ENCODE data around the gene SH2B3. TPM values are rescaled to one million over a fixed set of nuclear protein-coding genes. Genes with fewer than 3 reads are reported as not detected.
A peak's percentile ranks its signal among the peaks of the same experiment; 100 is the strongest.

Gene SH2B3
- total RNA-seq, 1 experiment from 2014 or later = 39.6 TPM

- no peak for DNase-seq (ENCODE audit: low read depth, low spot score)
- in situ Hi-C loops (cut with HindIII; ENCODE audit: low pct_unique_long_range_greater_than_20kb, low sequenced_read_pairs) (no loop called here), intact Hi-C loops (cut with micrococcal nuclease; ENCODE audit: unreplicated experiment) (no loop called here)
- TF ChIP-seq SIN3A (IDR thresholded peaks at IDR 0.05; ENCODE audit: borderline replicate concordance, insufficient read depth, low read depth, low read length) = no peak
- TF ChIP-seq TCF7L2 (IDR thresholded peaks at IDR 0.05; ENCODE audit: low read depth, low read length) = no peak
- no peak for TF ChIP-seq CTCF (IDR thresholded peaks at IDR 0.05)
- no peak for TF ChIP-seq REST (IDR thresholded peaks at IDR 0.05; ENCODE audit: insufficient read depth in 1 of 2, low read depth in 2 of 2, low read length in 1 of 2)
- TF ChIP-seq POLR2AphosphoS5 (IDR thresholded peaks at IDR 0.05; ENCODE audit: low read depth, low read length) = no peak
- no peaks in the 10 kb centered on the region for H3K9me3 ChIP-seq (ENCODE audit: control insufficient read depth, insufficient read depth, low read depth, low read length)
- no peak overlapping the region for H3K4me3 ChIP-seq (ENCODE audit: low read depth in 2 of 2, low read length in 2 of 2)
- H3K27me3 ChIP-seq (ENCODE audit: control insufficient read depth, insufficient read depth, low read length) = no peaks in the 10 kb centered on the region
- H3K27ac ChIP-seq (ENCODE audit: low read length) = peak overlapping the region; percentile 41
- CTCF ChIA-PET = interaction anchor here (0.5 kb wide), 1 partner anchor 105 kb away, joined by 8 read pairs; no protein-coding TSS in a partner anchor
- BruUV-seq (replicated peaks) = no TSS peak
- ATAC-seq = no peak
- POLR2A ChIA-PET = no interaction called here
- no peaks in the 10 kb centered on the region for H3K36me3 ChIP-seq (ENCODE audit: control insufficient read depth, insufficient read depth, low read length)
- H3K4me1 ChIP-seq (ENCODE audit: control insufficient read depth, insufficient read depth, low read length) = peaks cover 36% of the 10 kb centered on the region
Measured at GRCh38 chr12:111424189-111424792, 18.6 kb downstream of the SH2B3 start.

GRCh38 chr12:111424793-111425251, 19.1 kb downstream of the SH2B3 start:
- H3K27ac ChIP-seq (ENCODE audit: low read length) = peak overlapping the region; percentile 72; the same call in 1 of the 2 replicates
- CTCF ChIA-PET = interaction anchor here (0.5 to 0.6 kb wide), 2 partner anchors 106 to 112 kb away, joined by 4 to 8 read pairs; no protein-coding TSS in a partner anchor
- H3K4me1 ChIP-seq (ENCODE audit: control insufficient read depth, insufficient read depth, low read length) = peaks cover 42% of the 10 kb centered on the region
- ATAC-seq (peak; percentile 25; the same call in 1 of the 2 replicates), DNase-seq (ENCODE audit: low read depth, low spot score) (no peak)
- H3K27me3 ChIP-seq (ENCODE audit: control insufficient read depth, insufficient read depth, low read length) = no peaks in the 10 kb centered on the region
- no peak overlapping the region for H3K4me3 ChIP-seq (ENCODE audit: low read depth in 2 of 2, low read length in 2 of 2)
- no TSS peak for BruUV-seq (replicated peaks)
- POLR2A ChIA-PET = no interaction called here
- intact Hi-C loops (cut with micrococcal nuclease; ENCODE audit: unreplicated experiment) = no loop called here
- in situ Hi-C loops (cut with HindIII; ENCODE audit: low pct_unique_long_range_greater_than_20kb, low sequenced_read_pairs) = no loop called here
- no peaks in the 10 kb centered on the region for H3K9me3 ChIP-seq (ENCODE audit: control insufficient read depth, insufficient read depth, low read depth, low read length)
- TF ChIP-seq TCF7L2 (IDR thresholded peaks at IDR 0.05; ENCODE audit: low read depth, low read length) (no peak), SIN3A (IDR thresholded peaks at IDR 0.05; ENCODE audit: borderline replicate concordance, insufficient read depth, low read depth, low read length) (no peak)
- H3K36me3 ChIP-seq (ENCODE audit: control insufficient read depth, insufficient read depth, low read length) = no peaks in the 10 kb centered on the region

- in situ Hi-C loops (cut with HindIII; ENCODE audit: low pct_unique_long_range_greater_than_20kb, low sequenced_read_pairs) (no loop called here), intact Hi-C loops (cut with micrococcal nuclease; ENCODE audit: unreplicated experiment) (no loop called here)
- ATAC-seq (peak; percentile 50), DNase-seq (ENCODE audit: low read depth, low spot score) (no peak)
- Histone ChIP-seq H3K4me1 (ENCODE audit: control insufficient read depth, insufficient read depth, low read length) (peaks cover 50% of the 10 kb centered on the region), H3K36me3 (ENCODE audit: control insufficient read depth, insufficient read depth, low read length) (no peaks in the 10 kb centered on the region), H3K27me3 (ENCODE audit: control insufficient read depth, insufficient read depth, low read length) (no peaks in the 10 kb centered on the region), H3K9me3 (ENCODE audit: control insufficient read depth, insufficient read depth, low read depth, low read length) (no peaks in the 10 kb centered on the region), H3K27ac (ENCODE audit: low read length) (peak overlapping the region; percentile 72), H3K4me3 (ENCODE audit: low read depth in 2 of 2, low read length in 2 of 2) (no peak overlapping the region)
- ChIA-PET CTCF (no interaction called here), POLR2A (no interaction called here)
- TF ChIP-seq REST (IDR thresholded peaks at IDR 0.05; ENCODE audit: insufficient read depth in 1 of 2, low read depth in 2 of 2, low read length in 1 of 2) (no peak), POLR2AphosphoS5 (IDR thresholded peaks at IDR 0.05; ENCODE audit: low read depth, low read length) (no peak), TCF7L2 (IDR thresholded peaks at IDR 0.05; ENCODE audit: low read depth, low read length) (no peak), CTCF (IDR thresholded peaks at IDR 0.05) (no peak), SIN3A (IDR thresholded peaks at IDR 0.05; ENCODE audit: borderline replicate concordance, insufficient read depth, low read depth, low read length) (no peak)
- BruUV-seq (replicated peaks) = no TSS peak
Measured at GRCh38 chr12:111425655-111426054, 19.9 kb downstream of the SH2B3 start.

Measured in Panc1 (cell line).